Stimulated activated CD4-positive, alpha-beta T cell treated with anti-CD3 and anti-CD28 coated beads, Interleukin-1b, Interleukin-23, amount 100 ng/mL, for 48 hours (primary cell): ENCODE results near the gene SH3TC1.

Experiments used
- DNase-seq: peaks from one replicate; pipeline ENCODE4 v3.0.0-alpha.2; 2020

Gene SH3TC1

DNA sequence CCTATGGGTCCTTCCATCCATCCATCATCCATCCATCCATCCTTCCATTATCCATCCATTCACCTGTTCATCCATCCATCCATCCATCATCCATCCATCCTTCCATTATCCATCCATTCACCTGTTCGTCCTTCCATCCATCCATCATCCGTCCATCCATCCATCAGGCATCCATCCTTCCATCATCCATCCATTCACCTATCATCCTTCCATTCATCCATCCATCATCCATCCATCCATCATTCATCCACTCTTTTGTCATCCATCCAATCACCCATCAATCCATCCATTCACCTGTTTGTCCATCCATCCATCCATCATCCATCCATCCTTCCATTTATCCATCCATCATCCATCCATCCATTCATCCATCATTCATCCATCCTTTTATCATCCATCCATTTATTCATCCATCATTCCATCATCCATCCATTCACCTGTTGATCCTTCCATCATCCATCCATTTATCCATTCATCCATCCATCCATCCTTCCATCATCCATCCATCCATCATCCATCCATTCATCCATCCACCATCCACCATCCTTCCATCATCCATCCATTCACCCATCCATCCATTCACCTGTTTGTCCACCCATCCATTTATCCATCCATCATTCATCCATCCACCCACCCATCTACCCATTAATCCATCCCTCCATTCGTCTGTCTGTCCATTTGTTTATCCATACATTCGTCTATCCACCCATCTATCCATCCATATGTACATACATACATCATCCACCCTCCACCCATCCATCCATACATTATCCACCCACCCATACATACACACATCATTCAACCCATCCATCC, 34.8 kb downstream of the SH3TC1 start:
- DNase-seq, result no peak

DNA sequence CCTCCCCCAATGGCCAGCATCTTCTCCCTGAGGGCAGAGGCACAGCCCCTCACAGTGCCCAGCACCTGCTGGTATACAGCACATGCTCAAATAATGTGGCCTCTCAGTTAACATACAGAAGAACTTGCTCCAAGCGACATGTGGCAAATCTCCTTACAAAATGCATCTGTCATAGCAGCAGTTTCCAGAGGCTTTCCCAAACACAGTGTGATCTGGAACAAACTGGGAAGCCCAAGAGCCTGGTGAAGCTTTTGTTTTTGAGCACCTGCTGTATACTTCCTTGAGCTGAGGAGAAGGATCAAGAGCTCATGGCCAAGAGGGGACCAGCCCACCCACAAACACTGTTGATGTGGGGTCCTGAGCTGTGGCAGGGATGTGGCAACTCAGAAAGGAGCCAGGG, 35.6 kb downstream of the SH3TC1 start:
- no peak for DNase-seq

DNA sequence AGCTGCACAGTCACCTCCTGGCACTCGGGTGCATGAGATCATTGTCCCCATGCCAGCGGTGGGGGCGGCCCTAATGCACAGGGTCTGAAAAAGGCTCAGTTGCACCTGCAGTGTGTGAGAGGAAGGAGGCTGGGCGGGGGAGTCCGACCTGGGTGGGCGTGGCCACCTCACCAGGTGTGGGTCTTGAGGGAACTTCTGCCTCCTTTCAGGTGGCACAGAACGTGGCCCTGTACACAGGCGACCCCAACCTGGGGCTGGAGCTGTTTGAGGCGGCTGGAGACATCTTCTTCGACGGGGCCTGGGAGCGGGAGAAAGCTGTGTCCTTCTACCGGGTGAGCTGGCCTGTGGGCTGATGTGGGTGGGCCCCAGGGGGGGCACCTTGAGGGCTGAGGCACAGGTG, 36.1 kb downstream of the SH3TC1 start:
- DNase-seq, result no peak

DNA sequence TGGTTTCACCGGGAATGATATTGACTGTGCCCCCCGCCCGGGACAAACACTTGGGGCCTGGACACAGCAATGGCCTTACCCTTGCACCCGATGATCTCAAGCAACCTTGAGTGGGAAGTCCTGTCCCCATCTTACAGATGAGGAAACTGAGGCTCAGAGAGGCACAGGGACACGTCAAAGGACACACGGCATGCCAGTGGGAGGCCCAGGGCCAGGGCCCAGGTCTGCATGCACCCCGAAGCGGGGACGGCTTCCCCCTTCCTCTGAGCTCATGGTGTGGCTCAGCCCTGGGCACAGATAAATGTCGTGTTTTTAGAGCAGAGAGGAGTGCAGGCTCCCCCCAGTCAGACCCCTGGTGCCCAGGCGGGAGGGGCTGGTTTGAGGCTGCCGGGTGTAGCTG, 36.6 kb downstream of the SH3TC1 start:
- no peak for DNase-seq

DNA sequence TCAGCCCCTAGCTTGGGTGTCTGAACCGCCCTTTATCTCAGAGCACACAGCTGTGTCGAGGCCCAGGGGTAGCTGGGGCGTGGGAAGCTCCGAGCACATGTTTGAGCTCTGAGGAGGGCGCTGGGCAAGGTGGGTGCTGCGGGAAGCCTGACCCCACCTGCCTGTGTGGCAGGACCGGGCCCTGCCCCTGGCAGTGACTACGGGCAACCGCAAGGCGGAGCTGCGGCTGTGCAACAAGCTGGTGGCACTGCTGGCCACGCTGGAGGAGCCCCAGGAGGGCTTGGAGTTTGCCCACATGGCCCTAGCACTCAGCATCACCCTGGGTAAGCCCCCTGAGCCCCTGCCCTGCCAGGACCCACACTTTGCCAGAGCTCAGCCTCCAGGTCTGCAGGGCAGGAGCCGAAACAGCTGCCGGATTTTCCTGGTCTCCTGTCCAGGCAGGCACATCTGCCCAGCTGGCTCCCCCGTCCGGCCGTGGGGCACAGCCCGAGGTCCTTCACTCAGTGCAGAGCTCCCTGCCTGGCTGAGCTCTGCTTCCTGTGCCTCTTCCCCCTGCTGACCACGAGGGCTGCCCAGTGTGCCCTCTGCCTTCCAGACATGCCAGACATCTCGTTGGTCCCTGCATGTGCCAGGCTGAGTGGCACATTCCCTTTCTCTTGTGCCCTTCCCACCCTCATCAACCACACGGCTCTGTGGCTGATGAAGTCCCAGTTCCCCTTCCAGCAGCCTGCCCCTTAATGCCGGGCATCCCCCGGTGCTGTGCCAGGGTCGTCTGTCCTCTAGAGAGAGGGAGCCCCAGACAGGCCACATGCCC, 37.2 kb downstream of the SH3TC1 start:
- no peak for DNase-seq

DNA sequence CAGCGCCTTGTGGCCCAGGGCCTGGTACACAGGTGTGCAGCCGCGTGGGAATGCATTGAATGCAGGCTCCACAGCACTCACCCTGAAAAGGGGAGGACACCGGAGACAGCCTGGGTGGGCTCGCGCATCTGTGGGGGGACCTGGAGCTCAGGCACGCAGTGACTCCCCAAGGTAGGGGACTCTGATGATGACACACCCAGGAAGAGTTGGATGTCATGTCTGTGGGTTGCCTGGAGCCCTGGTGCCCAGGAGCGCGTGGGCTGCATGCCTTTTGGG, 37.8 kb downstream of the SH3TC1 start:
- DNase-seq, result no peak

DNA sequence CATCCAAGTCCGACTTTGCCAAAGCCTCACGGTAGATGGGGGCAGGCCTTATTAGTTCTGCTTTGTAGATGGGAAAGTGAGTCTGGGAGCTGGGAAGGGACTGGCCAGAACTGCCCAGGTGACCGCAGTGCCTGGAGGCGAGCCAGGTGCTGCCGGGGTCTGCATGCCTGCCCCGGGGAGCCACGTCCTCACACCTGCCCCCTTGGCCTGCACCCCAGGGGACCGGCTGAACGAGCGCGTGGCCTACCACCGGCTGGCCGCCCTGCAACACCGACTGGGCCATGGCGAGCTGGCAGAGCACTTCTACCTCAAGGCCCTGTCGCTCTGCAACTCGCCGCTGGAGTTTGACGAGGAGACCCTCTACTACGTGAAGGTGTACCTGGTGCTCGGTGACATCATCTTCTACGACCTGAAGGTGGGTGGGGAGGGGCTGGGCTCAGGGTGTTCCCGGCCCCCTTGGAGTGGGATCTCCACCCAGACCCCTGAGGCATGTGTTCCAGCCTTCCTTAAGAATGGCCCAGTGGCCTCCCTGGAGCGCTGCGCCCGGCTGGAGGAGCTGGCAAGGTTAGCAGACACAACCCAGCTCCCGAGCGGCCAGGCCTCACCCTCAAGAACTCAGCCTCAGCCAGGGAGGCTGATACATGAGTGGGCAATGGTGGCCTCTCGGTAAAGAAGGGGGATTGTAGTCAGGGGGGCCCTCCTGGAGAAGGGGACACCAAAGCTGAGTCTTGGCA, 38.3 kb downstream of the SH3TC1 start:
- no peak for DNase-seq

DNA sequence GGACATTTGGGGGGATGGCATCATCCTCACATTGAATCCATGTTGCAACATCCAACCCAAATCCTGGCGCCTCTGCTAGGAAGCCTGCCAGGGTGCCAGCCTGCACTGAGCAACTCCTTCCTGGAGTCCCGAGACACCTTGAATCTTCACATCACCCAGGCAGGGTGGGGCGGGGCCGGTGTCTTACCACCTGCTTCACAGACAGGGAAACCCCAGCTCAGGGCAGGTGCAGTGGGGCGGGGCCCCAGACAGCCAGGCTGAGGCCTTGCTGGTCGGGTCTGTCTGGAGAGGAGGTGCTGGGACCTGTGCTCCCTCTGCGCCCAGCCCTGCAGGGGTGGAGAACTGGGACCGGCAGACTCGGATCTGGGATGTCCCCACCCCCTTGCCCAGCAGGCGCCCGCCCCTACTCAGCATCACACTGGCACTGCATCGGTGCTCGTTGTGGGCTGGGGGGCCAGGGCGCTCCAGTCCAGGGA, 39.0 kb downstream of the SH3TC1 start:
- DNase-seq, result no peak

DNA sequence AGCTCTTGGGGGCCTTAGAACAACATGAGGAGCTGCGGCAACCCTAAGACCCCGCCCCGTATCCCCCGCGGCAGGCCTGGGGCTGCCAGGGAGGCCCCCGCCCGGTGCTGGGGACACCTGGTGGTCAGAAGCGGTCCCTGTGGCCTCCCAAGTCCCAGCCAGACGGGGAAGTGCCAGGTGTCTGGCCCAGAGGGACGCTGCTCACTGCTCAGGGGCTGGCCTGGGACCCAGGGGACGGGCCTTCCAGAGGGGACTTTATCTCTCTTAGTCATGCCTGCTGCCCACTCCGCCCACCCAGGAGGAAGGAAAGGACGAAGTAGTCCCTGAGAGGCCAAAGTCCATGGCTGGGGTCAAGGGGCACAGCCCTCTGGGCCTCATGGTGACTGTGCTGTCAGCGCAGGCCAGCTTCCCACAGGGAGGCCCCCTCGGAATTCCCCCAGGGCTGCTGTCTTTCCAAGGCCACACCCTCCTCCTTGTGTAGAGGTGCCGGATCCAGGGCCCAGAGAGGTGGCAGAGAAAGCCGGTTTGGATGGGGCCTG, 39.5 kb downstream of the SH3TC1 start:
- no peak for DNase-seq

DNA sequence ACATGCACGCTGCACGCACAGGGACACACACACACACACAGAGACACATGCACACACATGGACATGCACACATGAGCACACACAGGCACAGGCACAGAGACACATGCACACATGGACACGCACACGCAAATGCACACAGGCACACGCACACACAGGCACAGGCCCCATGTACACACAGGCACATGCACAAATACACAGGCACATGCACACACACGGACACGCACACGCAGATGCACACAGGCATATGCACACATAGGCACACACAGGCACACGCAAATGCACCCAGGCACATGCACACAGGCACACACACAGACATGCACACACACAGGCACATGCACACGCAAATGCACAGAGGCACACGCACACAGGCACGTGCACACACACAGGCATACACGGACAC, 40.1 kb downstream of the SH3TC1 start:
- DNase-seq, result no peak

DNA sequence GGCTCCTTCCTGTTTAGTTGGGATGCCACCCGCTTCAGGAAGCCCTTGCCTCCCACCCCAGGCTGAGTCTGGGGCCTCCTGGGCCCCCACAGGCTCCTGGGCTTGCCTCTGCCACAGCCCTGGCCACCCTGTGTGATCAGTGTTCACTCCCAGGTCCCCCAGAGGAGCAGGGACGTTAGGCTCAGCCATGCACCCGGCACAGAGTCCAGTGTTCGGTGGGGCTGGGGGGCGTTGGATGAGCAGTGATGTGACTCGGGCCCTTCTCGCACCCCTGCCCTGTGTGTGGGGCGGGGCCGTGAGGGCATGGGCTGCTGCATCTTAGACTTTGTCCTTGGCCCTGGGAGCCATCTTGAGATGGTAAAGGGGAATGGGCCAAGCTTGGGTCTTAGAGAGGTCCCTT, 40.6 kb downstream of the SH3TC1 start:
- no peak for DNase-seq

DNA sequence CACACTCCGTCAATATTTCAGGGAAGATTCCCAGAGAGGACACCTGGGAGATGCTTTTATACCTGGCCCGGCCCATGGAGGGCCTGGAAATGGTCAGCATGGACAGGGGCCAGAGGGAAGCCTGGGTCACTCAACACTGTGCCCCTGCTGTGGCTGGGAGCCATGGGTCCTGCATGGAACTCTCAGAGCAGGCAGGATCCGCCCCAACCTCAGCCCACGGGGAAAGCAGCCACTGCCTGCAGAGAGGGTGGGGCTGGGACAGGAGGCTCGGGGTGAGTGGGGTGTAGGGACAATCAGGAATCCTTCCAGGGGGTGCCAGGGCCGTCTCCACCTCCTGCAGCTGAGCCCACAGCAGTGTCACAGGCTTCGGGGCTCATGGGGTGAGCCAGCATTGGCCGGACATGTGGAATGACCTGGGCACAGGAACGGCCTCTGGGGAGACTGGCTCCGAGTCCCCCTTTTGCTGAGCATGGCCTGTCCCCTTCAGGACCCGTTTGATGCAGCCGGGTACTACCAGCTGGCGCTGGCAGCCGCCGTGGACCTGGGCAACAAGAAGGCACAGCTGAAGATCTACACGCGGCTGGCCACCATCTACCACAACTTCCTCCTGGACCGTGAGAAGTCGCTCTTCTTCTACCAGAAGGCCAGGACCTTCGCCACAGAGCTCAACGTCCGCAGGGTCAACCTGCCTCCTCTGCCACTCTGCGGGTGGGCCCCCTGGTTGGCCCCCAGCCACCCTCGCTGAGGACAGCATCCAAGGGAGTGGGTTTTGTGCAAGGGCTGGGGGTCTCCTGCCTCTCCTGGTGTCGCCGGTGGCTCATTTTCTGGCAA, 41.3 kb downstream of the SH3TC1 start:
- no peak for DNase-seq

DNA sequence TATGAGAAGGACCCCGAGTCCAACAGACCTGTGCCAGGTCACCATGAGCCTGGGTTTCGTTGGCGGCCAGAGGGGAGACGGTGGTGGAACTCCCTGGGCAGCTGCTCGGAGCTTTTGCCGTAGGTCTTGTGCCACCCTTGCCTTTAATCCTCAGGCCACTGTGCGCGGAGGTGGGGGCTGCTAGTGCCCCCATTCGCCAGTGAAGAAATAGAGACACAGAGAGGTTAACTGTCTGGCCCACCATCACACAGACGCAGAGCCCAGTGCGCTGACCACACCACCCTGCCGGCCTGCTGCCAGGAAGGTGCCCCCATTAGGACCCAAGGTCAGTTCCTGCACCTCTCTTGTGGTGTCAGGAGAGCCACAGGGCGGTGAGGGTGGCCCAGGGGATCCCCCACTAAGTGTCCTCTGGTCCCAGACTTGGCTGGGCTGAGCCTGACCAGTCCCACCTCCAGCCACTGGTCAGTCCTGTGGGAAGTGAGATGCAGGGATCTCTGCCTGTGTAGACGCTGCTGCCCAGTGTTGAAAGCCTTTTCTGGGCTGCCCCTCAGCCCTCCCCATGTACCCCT, 42.2 kb downstream of the SH3TC1 start:
- no peak for DNase-seq

DNA sequence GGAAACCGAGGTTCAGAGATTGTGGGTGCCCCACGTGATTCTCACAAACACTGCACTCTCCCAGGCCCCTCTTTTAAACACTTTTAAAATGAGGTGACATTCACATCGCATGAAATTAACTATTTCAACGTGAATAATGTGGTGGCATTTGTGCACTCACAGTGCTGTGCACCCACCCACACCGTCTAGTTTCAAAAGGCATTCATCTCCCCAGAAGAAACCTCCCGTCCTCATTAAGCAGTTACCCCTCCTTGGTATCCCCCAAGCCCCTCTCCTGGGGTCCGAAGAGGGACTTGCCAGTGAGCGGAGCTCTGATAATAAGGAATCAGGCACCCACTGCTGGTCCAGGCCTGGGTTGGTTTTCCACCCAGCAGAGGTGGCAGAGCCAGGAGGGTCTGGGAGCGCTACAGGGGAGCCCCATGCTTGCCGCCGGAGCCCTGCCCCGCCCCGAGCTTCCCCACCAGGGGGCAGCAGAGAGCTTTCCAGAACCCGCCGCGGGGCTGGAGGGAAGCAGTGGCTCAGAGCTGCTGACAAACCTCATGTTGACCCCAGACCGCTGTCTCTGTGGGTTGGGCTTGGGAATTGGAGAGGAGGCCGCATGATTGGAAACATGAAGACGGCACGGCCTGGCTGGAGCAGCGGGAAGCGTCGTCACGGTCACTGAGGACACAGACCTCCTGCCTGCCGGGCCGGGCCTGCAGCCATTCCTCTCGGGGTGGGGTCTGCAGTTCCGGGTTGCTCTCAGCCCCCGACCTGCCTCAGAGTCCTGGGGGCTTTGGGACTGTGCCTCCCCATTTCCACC, 43.0 kb downstream of the SH3TC1 start:
- peak; percentile 77 for DNase-seq

DNA sequence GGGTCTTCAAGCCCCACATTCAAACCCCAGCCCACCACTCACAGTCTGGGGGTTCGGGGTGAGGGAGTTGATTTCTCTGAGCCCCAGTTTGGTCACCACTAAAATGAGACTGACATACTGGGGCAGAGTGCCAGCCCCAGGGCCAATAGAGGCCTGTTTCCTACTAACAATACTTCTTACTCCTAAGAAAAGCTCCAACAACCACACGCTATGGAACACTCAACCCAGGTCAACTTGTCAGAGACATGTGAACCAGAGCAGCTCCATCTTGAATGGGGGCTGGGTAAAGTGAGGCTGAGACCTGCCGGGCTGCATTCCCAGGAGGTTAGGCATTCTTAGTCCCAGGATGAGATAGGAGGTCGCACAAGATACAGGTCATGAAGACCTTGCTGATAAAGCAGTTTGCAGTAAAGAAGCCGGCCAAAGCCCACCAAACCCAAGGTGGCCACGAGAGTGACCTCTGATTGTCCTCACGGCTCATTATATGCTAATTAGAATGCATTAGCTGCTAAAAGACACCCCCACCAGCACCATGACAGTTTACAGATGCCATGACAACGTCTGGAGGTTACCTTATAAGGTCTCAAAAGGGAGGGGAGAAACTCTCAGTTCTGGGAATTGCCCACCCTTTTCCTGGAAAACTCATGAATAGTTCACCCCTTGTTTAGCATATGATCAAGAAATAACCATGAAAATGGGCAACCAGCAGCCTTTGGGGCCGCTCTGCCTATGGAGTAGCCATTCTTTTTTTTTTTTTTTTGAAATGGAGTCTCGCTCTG, 43.9 kb downstream of the SH3TC1 start:
- DNase-seq, result no peak

DNA sequence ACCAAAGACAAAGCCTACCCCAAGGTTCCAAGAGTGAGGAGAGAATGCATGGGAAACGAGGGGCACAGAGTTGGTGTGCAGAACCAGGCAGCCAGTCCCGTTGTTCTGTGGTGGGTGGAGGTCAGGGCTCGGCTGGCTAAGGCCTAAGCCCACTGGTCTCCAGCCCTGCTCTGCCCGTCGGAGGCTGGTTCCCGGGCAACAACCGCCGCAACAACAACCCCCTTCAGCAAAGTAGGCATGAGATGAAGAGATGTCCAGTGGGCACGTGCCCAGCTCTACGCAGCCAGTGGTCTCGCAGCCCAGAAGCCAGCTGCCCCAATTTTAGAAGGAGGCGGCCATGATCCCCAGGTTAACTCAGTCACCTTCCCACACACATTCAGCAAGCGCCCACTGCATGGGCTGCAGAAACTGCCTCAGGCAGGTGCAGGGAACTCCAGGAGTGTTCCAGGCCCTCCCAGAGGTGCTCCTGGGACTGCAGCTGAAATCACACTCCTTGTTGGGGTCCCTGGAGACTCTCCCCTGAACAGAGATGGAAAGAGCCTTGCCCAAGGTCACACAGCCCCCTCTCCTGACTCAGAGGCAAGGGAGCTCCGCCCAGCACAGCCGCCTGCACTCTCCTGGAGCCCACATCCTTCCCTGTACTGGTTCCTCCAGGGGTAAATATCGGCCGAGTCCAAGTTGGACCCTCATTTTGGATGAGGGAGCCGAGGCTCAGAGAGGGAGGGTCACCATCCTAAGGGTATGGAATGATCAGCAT, 45.1 kb downstream of the SH3TC1 start:
- no peak for DNase-seq

DNA sequence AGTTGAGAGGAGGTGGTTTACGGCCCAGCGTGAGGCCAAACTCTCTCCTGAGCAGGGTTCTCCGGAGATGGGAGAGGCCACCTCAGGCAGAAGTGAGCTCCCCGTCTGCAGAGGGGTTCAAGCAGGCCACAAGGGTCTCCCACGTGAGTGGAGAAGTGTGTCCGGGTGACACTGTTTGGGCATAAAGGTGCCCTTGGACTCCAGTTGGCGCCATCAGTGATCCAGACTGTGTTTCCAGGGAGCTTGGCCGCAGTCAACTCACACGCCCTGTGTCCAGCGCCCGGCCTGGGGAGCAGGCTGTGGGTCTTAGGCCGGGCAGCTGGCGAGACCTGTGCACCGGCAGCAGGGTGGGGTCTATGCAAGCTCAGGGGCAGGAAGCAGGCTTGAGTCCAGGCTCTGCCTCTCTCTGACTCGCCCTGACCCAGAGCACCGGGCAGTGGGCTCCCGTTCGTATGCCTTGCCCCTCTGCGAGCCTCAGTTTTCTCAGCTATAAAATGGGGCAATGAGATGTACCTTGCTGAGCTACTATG, 45.9 kb downstream of the SH3TC1 start:
- no peak for DNase-seq

DNA sequence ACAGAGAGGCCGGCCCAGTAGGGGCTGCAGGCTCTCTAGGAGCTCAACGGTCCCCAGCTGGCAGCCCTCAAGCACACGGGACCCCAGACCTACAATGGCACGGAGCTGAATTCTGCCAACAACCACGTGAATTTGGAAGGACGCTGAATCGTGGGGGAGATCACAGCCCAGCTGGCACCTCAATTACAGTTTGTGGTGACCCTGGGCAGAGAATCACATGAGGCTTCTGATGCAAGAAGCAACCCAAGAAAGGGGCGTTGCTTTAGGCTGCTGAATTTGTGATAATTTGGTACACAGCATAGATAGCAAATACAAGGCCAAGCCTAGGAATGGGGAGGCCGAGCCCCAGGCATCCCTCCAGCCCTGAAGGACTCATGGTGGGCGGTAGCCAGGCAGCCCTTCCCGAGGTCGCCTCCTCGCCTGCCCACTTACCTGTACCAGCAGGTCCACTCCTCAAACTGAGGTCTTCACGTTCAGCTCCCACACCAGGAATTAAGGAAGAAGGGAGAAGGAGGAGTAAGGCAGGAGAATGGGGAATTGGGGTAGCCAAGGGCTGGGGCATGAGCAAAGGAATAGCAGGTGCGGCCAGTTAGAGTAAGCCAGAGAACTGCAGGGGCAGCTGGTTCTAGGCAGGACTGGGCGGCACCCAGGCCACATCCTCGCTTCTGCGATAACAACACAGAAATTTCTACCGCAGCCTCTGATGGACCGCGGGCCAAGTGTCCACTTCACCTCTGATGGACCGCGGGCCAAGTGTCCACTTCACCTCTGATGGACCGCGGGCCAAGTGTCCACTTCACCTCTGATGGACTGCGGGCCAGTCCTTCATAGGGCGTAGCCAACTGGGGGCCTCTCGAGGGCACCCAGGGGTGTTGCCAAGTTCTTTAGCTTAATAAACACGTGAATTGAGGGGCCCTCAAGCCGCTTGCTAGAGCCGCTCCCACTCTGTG, 47.1 kb downstream of the SH3TC1 start:
- no peak for DNase-seq
